ENCODE data around the gene TTN.

- no peak for TF ChIP-seq POLR2A (IDR thresholded peaks at IDR 0.05)
- no peak for TF ChIP-seq CTCF (IDR thresholded peaks at IDR 0.05)
Measured at GRCh38 chr2:178833382-178833781, 26.2 kb upstream of the TTN start.
